GM23338 (cell line): ENCODE measurements around the gene THY1. TPM values are rescaled to one million over a fixed set of nuclear protein-coding genes. Genes with fewer than 3 reads are reported as not detected.
A peak's percentile ranks its signal among the peaks of the same experiment; 100 is the strongest.

Source experiments
- ATAC-seq: fragments of 200-7000 bp; cut with Tn5 transposase; 3 replicates; pipeline ENCODE4 v1.9.1; 2020
- DNase-seq: peaks from one replicate; pipeline ENCODE4 v3.0.0-alpha.2; 2015; ENCODE audit warnings: low spot score
- H2AFZ ChIP-seq: fragments of 200-600 bp; sonication (generic); 2 replicates; pipeline ENCODE4 v1.8.0; 2016; ENCODE audit warnings: antibody characterized with exemption, mild to moderate bottlenecking, moderate library complexity
- H3F3A ChIP-seq: fragments of 200-600 bp; sonication (generic); replicated peaks from 2 replicates; pipeline ENCODE4 v1.8.0; 2017; ENCODE audit warnings: antibody characterized with exemption, mixed run types, low read depth
- H3K27ac ChIP-seq: fragments of 200-600 bp; sonication (generic); 2 replicates; pipeline ENCODE4 v1.6.1; 2016; ENCODE audit warnings: low read depth
- H3K27me3 ChIP-seq: fragments of 200-600 bp; sonication (generic); 2 replicates; pipeline ENCODE4 v1.8.0; 2016; ENCODE audit warnings: mild to moderate bottlenecking, mixed run types, moderate library complexity; ENCODE audit not compliant: insufficient read depth
- H3K36me3 ChIP-seq: fragments of 200-600 bp; sonication (generic); 2 replicates; pipeline ENCODE4 v1.8.0; 2016; ENCODE audit warnings: mild to moderate bottlenecking; ENCODE audit not compliant: insufficient read depth
- H3K4me1 ChIP-seq: fragments of 200-600 bp; sonication (generic); 2 replicates; pipeline ENCODE4 v1.8.0; 2016; ENCODE audit warnings: mild to moderate bottlenecking, moderate library complexity; ENCODE audit not compliant: insufficient read depth
- H3K4me2 ChIP-seq: fragments of 200-600 bp; sonication (generic); 2 replicates; pipeline ENCODE4 v1.7.1; 2017; ENCODE audit warnings: mixed run types
- H3K4me3 ChIP-seq: fragments of 200-600 bp; sonication (generic); 2 replicates; pipeline ENCODE4 v1.6.1; 2016; ENCODE audit warnings: mixed run types
- H3K79me2 ChIP-seq: fragments of 200-600 bp; sonication (generic); replicated peaks from 2 replicates; pipeline ENCODE4 v1.8.0; 2017; ENCODE audit warnings: mild to moderate bottlenecking; ENCODE audit not compliant: insufficient read depth
- H3K9me2 ChIP-seq: fragments of 200-600 bp; sonication (generic); 2 replicates; pipeline ENCODE4 v1.8.0; 2017; ENCODE audit not compliant: insufficient read depth
- H4K20me1 ChIP-seq: fragments of 200-600 bp; sonication (generic); replicated peaks from 2 replicates; pipeline ENCODE4 v1.8.0; 2017; ENCODE audit warnings: mild to moderate bottlenecking; ENCODE audit not compliant: insufficient read depth
- H3K27ac Mint-ChIP-seq: 2 replicates; pipeline ENCODE4 v1.8.0; 2020; ENCODE audit warnings: inconsistent platforms, mild to moderate bottlenecking, moderate library complexity, mixed read lengths
- H3K27me3 Mint-ChIP-seq: 3 replicates; pipeline ENCODE4 v1.8.0; 2022; ENCODE audit warnings: low read depth, mild to moderate bottlenecking, moderate library complexity, mixed read lengths, inconsistent platforms; ENCODE audit not compliant: insufficient read depth, poor library complexity
- H3K36me3 Mint-ChIP-seq: 3 replicates; pipeline ENCODE4 v1.8.0; 2021; ENCODE audit warnings: low read depth, mild to moderate bottlenecking, inconsistent platforms, moderate library complexity, mixed read lengths
- H3K4me1 Mint-ChIP-seq: 3 replicates; pipeline ENCODE4 v1.8.0; 2020; ENCODE audit warnings: mild to moderate bottlenecking, inconsistent platforms, mixed read lengths
- H3K4me3 Mint-ChIP-seq: 3 replicates; pipeline ENCODE4 v1.8.0; 2021; ENCODE audit warnings: moderate library complexity, mild to moderate bottlenecking, inconsistent platforms, mixed read lengths
- H3K9me3 Mint-ChIP-seq: 3 replicates; pipeline ENCODE4 v1.8.0; 2020; ENCODE audit warnings: moderate library complexity, mild to moderate bottlenecking, inconsistent platforms, mixed read lengths
- EZH2phosphoT487 ChIP-seq: fragments of 200-600 bp; sonication (generic); IDR thresholded peaks from one replicate; pipeline ENCODE4 v1.8.1; 2018; ENCODE audit warnings: antibody characterized with exemption; ENCODE audit not compliant: unreplicated experiment
- REST ChIP-seq: IDR thresholded peaks from one replicate; pipeline ENCODE4 v1.6.1; 2018; ENCODE audit warnings: antibody characterized with exemption; ENCODE audit not compliant: unreplicated experiment
- ZNF331 ChIP-seq: fragments of 250-450 bp; sonication (Bioruptor Pico); IDR thresholded peaks from 2 replicates; pipeline ENCODE4 v1.5.0; 2020; ENCODE audit warnings: low read depth, mild to moderate bottlenecking, moderate library complexity
- ZNF462 ChIP-seq: fragments of 250-450 bp; sonication (Bioruptor Pico); IDR thresholded peaks from 2 replicates; pipeline ENCODE4 v1.5.0; 2020; ENCODE audit warnings: mild to moderate bottlenecking, moderate library complexity
- polyA plus RNA-seq: library from polyadenylated mRNA; unstranded; fragments of >200 nt; fragmentation: Nextera tagmentation; extraction: Ambion mirVana; gene quantifications from 2 replicates; pipeline ENCODE4 v1.2.1, GENCODE V29; 2016
- total RNA-seq: library from RNA; depleted of rRNA; stranded (reverse); fragments of >200 nt; shearing (Covaris generic); gene quantifications from 2 replicates; pipeline ENCODE4 v1.2.3, GENCODE V29; 2014
- TF ChIP-seq, protein P1 (sequence below), 2 experiments: fragments of 200-600 bp in 1 of 2; sonication (generic) in 1 of 2; conservative IDR thresholded peaks; 2 replicates each; pipeline versions ENCODE4 v1.5.1 to v1.6.1; 2016 to 2017; ENCODE audit warnings: antibody characterized with exemption in 2 of 2, low read depth in 2 of 2, mild to moderate bottlenecking in 2 of 2, moderate library complexity in 1 of 2

THY1 gene
- total and polyA plus RNA-seq, 2 experiments from 2014 or later: 490 to 597 TPM

DNA sequence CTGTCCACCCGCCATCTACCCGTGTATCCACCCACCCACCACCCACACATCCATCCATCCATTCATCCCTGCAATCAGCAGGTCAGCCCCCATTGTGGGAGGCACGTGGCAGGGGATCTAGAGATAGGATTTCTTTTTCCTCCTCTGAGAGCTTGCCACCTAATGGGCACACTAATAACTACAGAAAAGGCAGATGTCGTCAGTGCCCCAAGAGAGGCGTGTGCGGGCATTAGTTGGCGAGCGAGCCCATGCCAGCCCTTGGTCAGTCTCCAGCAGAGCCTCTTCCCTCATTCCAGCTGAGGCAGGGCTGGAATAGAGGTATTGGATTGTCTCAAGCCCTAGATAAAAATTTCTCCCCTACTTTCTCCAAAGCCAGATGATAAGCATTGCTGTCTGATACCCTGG is 51.2 kb downstream of the THY1 start:
- no peaks in the 10 kb centered on the region for H3F3A ChIP-seq
- Mint-ChIP-seq H3K9me3 (no peaks in the 10 kb centered on the region), H3K27ac (no peak overlapping the region), H3K27me3 (peaks cover 22% of the 10 kb centered on the region), H3K4me3 (no peak overlapping the region), H3K36me3 (no peaks in the 10 kb centered on the region; the same call in 2 of the 3 replicates), H3K4me1 (peaks cover 64% of the 10 kb centered on the region)
- no peak for ATAC-seq
- no peak overlapping the region for H3K27ac ChIP-seq
- H3K36me3 ChIP-seq: no peaks in the 10 kb centered on the region
- no peaks in the 10 kb centered on the region for H3K79me2 ChIP-seq
- no peak overlapping the region for H3K4me2 ChIP-seq
- no peaks in the 10 kb centered on the region; the same call in 1 of the 2 replicates for H3K27me3 ChIP-seq
- DNase-seq: no peak
- H3K4me1 ChIP-seq: peaks cover 23% of the 10 kb centered on the region
- H4K20me1 ChIP-seq: no peaks in the 10 kb centered on the region; the same call in 1 of the 2 replicates
- TF ChIP-seq, protein P1, sequence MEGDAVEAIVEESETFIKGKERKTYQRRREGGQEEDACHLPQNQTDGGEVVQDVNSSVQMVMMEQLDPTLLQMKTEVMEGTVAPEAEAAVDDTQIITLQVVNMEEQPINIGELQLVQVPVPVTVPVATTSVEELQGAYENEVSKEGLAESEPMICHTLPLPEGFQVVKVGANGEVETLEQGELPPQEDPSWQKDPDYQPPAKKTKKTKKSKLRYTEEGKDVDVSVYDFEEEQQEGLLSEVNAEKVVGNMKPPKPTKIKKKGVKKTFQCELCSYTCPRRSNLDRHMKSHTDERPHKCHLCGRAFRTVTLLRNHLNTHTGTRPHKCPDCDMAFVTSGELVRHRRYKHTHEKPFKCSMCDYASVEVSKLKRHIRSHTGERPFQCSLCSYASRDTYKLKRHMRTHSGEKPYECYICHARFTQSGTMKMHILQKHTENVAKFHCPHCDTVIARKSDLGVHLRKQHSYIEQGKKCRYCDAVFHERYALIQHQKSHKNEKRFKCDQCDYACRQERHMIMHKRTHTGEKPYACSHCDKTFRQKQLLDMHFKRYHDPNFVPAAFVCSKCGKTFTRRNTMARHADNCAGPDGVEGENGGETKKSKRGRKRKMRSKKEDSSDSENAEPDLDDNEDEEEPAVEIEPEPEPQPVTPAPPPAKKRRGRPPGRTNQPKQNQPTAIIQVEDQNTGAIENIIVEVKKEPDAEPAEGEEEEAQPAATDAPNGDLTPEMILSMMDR (conservative IDR thresholded peaks at IDR 0.05; ENCODE audit: low read depth in 2 of 2): peak in 1 of 2 experiments; percentile 40; a peak in 2 of 4 replicates
- TF ChIP-seq REST: no peak
- TF ChIP-seq ZNF331: no peak
- no peak for TF ChIP-seq EZH2phosphoT487
- no peak for TF ChIP-seq ZNF462
- no peaks in the 10 kb centered on the region for H3K9me2 ChIP-seq
- no peak overlapping the region for H3K4me3 ChIP-seq
- no peak overlapping the region for H2AFZ ChIP-seq
